HepG2 (cell line): ENCODE data around the gene LGI1.

ENCODE experiments used
- CTCF ChIP-seq: sonication (generic); formaldehyde crosslinking; IDR thresholded peaks from 2 replicates; pipeline ENCODE4 v1.5.0; 2020; ENCODE audit warnings: mild to moderate bottlenecking, missing genetic modification reagents, moderate library complexity
- FLYWCH1 ChIP-seq: sonication (generic); formaldehyde crosslinking; IDR thresholded peaks from 2 replicates; pipeline ENCODE4 v1.8.1; 2023; ENCODE audit warnings: mild to moderate bottlenecking, missing genetic modification reagents
- FOXJ3 ChIP-seq: sonication (generic); formaldehyde crosslinking; IDR thresholded peaks from 2 replicates; pipeline ENCODE4 v1.4.0; 2020; ENCODE audit warnings: missing genetic modification reagents, mild to moderate bottlenecking, borderline replicate concordance
- MTF1 ChIP-seq: sonication (generic); formaldehyde crosslinking; IDR thresholded peaks from 2 replicates; pipeline ENCODE4 v1.5.0; 2020; ENCODE audit warnings: missing genetic modification reagents
- NCOA2 ChIP-seq: sonication (generic); formaldehyde crosslinking; IDR thresholded peaks from 2 replicates; pipeline ENCODE4 v1.8.0; 2022; ENCODE audit warnings: inconsistent platforms
- POLR2AphosphoS5 ChIP-seq: IDR thresholded peaks from 2 replicates; pipeline ENCODE4 v1.6.1; 2012; ENCODE audit warnings: low read depth, low read length
- PTBP1 ChIP-seq: fragments of 200-400 bp; formaldehyde crosslinking; IDR thresholded peaks from 2 replicates; pipeline ENCODE4 v1.6.1; 2018; ENCODE audit warnings: low read length, low read depth; ENCODE audit not compliant: poor library complexity, severe bottlenecking
- ZBTB26 ChIP-seq: IDR thresholded peaks from 2 replicates; pipeline ENCODE4 v1.6.1; 2016; ENCODE audit warnings: missing compliant biosample characterization, missing genetic modification reagents, borderline replicate concordance
- ZNF354B ChIP-seq: sonication (generic); formaldehyde crosslinking; IDR thresholded peaks from 2 replicates; pipeline ENCODE4 v1.8.0; 2022; ENCODE audit warnings: mild to moderate bottlenecking, missing genetic modification reagents
- ZNF546 ChIP-seq: sonication (generic); formaldehyde crosslinking; conservative IDR thresholded peaks from 2 replicates; pipeline ENCODE4 v1.8.1; 2023; ENCODE audit warnings: mild to moderate bottlenecking, missing genetic modification reagents
- TF ChIP-seq, protein P1 (sequence below): sonication (generic); formaldehyde crosslinking; conservative IDR thresholded peaks from 2 replicates; pipeline ENCODE4 v1.4.0; 2020; ENCODE audit warnings: mild to moderate bottlenecking, missing genetic modification reagents, moderate library complexity

DNA sequence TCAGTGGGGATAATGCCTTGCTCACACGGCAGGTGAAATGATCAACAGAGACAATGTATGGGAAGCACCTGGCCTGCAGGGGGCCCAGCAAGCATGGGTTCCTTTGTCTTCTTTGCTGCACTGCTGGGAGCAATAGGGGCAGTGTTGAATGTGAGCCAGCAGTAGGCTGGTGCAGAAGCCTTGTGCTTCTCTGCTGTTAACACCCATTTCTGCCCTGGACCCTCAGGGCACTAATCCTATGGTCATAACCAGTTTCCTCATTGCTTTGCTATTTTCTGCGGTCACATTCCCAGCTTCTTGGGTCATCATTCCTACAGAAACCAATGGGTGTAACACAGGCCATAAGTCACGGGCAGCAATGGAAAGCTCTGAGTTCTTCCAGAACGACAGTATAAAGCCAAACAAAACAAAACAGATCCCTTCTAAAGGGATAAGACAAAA, 10.9 kb upstream of the LGI1 start:
- TF ChIP-seq CTCF (CRISPR knock-in tag): peak; percentile 62
- no peak for TF ChIP-seq MTF1
- TF ChIP-seq ZNF546 (CRISPR knock-in tag): no peak
- TF ChIP-seq ZBTB26 (CRISPR knock-in tag): no peak
- TF ChIP-seq PTBP1: no peak
- TF ChIP-seq FOXJ3: no peak
- TF ChIP-seq ZNF354B: no peak
- TF ChIP-seq, protein P1, sequence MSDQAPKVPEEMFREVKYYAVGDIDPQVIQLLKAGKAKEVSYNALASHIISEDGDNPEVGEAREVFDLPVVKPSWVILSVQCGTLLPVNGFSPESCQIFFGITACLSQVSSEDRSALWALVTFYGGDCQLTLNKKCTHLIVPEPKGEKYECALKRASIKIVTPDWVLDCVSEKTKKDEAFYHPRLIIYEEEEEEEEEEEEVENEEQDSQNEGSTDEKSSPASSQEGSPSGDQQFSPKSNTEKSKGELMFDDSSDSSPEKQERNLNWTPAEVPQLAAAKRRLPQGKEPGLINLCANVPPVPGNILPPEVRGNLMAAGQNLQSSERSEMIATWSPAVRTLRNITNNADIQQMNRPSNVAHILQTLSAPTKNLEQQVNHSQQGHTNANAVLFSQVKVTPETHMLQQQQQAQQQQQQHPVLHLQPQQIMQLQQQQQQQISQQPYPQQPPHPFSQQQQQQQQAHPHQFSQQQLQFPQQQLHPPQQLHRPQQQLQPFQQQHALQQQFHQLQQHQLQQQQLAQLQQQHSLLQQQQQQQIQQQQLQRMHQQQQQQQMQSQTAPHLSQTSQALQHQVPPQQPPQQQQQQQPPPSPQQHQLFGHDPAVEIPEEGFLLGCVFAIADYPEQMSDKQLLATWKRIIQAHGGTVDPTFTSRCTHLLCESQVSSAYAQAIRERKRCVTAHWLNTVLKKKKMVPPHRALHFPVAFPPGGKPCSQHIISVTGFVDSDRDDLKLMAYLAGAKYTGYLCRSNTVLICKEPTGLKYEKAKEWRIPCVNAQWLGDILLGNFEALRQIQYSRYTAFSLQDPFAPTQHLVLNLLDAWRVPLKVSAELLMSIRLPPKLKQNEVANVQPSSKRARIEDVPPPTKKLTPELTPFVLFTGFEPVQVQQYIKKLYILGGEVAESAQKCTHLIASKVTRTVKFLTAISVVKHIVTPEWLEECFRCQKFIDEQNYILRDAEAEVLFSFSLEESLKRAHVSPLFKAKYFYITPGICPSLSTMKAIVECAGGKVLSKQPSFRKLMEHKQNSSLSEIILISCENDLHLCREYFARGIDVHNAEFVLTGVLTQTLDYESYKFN (CRISPR knock-in tag): no peak
- TF ChIP-seq NCOA2 (CRISPR knock-in tag): no peak
- no peak for TF ChIP-seq FLYWCH1 (CRISPR knock-in tag)
- TF ChIP-seq POLR2AphosphoS5: no peak
